DOHH2 (cell line): ENCODE data around the gene PIGN.

Source experiments
- CTCF ChIP-seq: fragments of 200-600 bp; sonication (generic); IDR thresholded peaks from one replicate; pipeline ENCODE4 v1.5.1; 2014; ENCODE audit warnings: antibody characterized with exemption, mild to moderate bottlenecking, low read depth, low read length; ENCODE audit not compliant: poor library complexity, severe bottlenecking
- EZH2phosphoT487 ChIP-seq: fragments of 200-600 bp; sonication (generic); IDR thresholded peaks from 2 replicates; pipeline ENCODE4 v1.6.1; 2017; ENCODE audit warnings: borderline replicate concordance, mild to moderate bottlenecking, antibody characterized with exemption, low read length, moderate library complexity, mixed read lengths

GRCh38 chr18:62187543-62188510 lies 971 bp upstream of the PIGN start:
- TF ChIP-seq CTCF (peak; percentile 61), EZH2phosphoT487 (no peak)
